SK-N-SH treated with all-trans-retinoic acid at 6 μM for 48 hours (cell line): ENCODE results near the gene MYT1.
"Not testable (repeated sequence)": the region's sequence is repeated elsewhere in the genome, so short reads cannot be mapped to it uniquely, and the experiment has no call there.

Experiments used
- ATAC-seq: fragments of 200-7000 bp; cut with Tn5 transposase; 3 replicates; pipeline ENCODE4 v1.9.1; 2020; ENCODE audit warnings: mild to moderate bottlenecking, moderate library complexity
- BACH2 ChIP-seq: fragments of 250-450 bp; sonication (Bioruptor Pico); IDR thresholded peaks from 2 replicates; pipeline ENCODE4 v1.9.0; 2021; ENCODE audit warnings: mild to moderate bottlenecking, borderline replicate concordance
- ESRRG ChIP-seq: fragments of 250-450 bp; sonication (Bioruptor Pico); IDR thresholded peaks from 2 replicates; pipeline ENCODE4 v1.6.1; 2021; ENCODE audit warnings: mild to moderate bottlenecking
- GLIS3 ChIP-seq: fragments of 250-450 bp; sonication (Bioruptor Pico); IDR thresholded peaks from 2 replicates; pipeline ENCODE4 v1.5.0; 2020; ENCODE audit warnings: mild to moderate bottlenecking, moderate library complexity
- ISL1 ChIP-seq: fragments of 250-450 bp; sonication (Bioruptor Pico); IDR thresholded peaks from 2 replicates; pipeline ENCODE4 v2.1.2; 2022; ENCODE audit warnings: mild to moderate bottlenecking, moderate library complexity
- OSR1 ChIP-seq: fragments of 250-450 bp; sonication (Bioruptor Pico); IDR thresholded peaks from 2 replicates; pipeline ENCODE4 v1.8.0; 2022; ENCODE audit warnings: moderate library complexity, mild to moderate bottlenecking, inconsistent platforms
- RARB ChIP-seq: fragments of 250-450 bp; sonication (Bioruptor Pico); IDR thresholded peaks from 2 replicates; pipeline ENCODE4 v1.8.0; 2021; ENCODE audit warnings: mild to moderate bottlenecking, moderate library complexity
- TCF4 ChIP-seq: fragments of 250-450 bp; sonication (Bioruptor Pico); IDR thresholded peaks from 2 replicates; pipeline ENCODE4 v1.8.0; 2021; ENCODE audit warnings: mild to moderate bottlenecking, moderate library complexity, borderline replicate concordance
- ZC3H10 ChIP-seq: fragments of 250-450 bp; sonication (Bioruptor Pico); IDR thresholded peaks from 2 replicates; pipeline ENCODE4 v1.5.1; 2021; ENCODE audit warnings: mild to moderate bottlenecking, moderate library complexity
- ZFP3 ChIP-seq: fragments of 250-450 bp; sonication (Bioruptor Pico); IDR thresholded peaks from 2 replicates; pipeline ENCODE4 v1.5.0; 2020; ENCODE audit warnings: mild to moderate bottlenecking, moderate library complexity
- ZFP30 ChIP-seq: fragments of 450-650 bp; formaldehyde crosslinking; IDR thresholded peaks from 2 replicates; pipeline ENCODE4 v1.5.0; 2022; ENCODE audit warnings: mild to moderate bottlenecking, moderate library complexity
- ZNF565 ChIP-seq: fragments of 450-650 bp; formaldehyde crosslinking; conservative IDR thresholded peaks from 2 replicates; pipeline ENCODE4 v1.5.0; 2020; ENCODE audit warnings: low read depth, mild to moderate bottlenecking, moderate library complexity
- TF ChIP-seq, protein P1 (sequence below): fragments of 250-450 bp; sonication (Bioruptor Pico); IDR thresholded peaks from 2 replicates; pipeline ENCODE4 v1.8.0; 2020; ENCODE audit warnings: mild to moderate bottlenecking, moderate library complexity, borderline replicate concordance

The MYT1 gene

DNA sequence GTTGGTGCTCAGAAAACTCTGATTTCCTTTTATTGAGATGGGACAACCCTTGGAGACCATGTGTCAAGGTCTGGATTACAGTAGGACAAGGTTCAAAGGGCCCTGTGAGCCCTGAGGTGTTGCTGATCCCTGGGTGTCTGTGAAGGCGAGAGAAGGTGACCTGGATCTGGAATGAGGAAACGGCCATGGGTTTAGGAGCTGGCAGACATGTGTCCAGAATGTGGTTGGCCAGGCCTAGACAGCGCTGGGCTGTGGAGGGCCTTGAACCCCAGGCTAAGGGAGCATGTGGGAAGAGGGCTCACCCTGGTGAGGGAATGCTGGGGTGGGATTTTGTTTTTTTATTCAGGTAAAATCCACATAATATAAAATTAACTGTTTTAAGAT lies 116.2 kb downstream of the MYT1 start:
- no peak for ATAC-seq
- TF ChIP-seq, protein P1, sequence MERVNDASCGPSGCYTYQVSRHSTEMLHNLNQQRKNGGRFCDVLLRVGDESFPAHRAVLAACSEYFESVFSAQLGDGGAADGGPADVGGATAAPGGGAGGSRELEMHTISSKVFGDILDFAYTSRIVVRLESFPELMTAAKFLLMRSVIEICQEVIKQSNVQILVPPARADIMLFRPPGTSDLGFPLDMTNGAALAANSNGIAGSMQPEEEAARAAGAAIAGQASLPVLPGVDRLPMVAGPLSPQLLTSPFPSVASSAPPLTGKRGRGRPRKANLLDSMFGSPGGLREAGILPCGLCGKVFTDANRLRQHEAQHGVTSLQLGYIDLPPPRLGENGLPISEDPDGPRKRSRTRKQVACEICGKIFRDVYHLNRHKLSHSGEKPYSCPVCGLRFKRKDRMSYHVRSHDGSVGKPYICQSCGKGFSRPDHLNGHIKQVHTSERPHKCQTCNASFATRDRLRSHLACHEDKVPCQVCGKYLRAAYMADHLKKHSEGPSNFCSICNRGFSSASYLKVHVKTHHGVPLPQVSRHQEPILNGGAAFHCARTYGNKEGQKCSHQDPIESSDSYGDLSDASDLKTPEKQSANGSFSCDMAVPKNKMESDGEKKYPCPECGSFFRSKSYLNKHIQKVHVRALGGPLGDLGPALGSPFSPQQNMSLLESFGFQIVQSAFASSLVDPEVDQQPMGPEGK (CRISPR knock-in tag): no peak
- TF ChIP-seq ZC3H10 (CRISPR knock-in tag): no peak
- no peak for TF ChIP-seq ZFP3 (CRISPR knock-in tag)
- TF ChIP-seq BACH2 (CRISPR knock-in tag): no peak
- TF ChIP-seq ZFP30: no peak
- no peak for TF ChIP-seq ESRRG (CRISPR knock-in tag)
- no peak for TF ChIP-seq ZNF565 (CRISPR knock-in tag)
- no peak for TF ChIP-seq GLIS3 (CRISPR knock-in tag)
- no peak for TF ChIP-seq RARB (CRISPR knock-in tag)

DNA sequence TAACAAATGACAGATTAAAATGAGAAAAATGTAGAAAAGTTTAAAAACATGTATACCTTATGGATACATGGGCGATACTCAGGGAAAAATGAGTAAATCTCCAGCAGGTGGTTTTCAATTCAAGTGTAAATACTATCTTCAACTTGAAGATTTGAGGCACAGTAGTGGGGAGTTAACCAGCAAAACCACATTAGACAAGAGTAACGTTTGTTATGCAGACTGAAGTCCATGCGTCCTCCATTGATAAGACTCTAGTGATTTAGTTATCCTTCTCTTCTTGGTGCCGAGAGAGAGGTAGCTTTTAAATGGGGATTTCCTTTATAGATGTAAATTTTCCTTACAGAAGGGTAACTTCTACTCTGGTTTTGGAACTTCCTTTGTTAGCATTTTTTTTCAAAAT lies 119.4 kb downstream of the MYT1 start:
- no peak for ATAC-seq
- TF ChIP-seq ISL1 (CRISPR knock-in tag): no peak
- TF ChIP-seq, protein P1 (CRISPR knock-in tag): no peak
- TF ChIP-seq OSR1 (CRISPR knock-in tag): no peak
- TF ChIP-seq TCF4 (CRISPR knock-in tag): no peak

- ATAC-seq: peak; percentile 38
These were observed 121.6 kb downstream of the MYT1 start for GRCh38 chr20:64285579-64286446.

GRCh38 chr20:64286447-64287263 lies 122.4 kb downstream of the MYT1 start:
- ATAC-seq: peak; percentile 47

GRCh38 chr20:64287264-64287590 lies 123.0 kb downstream of the MYT1 start:
- not testable (repeated sequence) for ATAC-seq
